GM18870 (cell line): Measurements from ENCODE around the gene BCAS1.
"Not testable (repeated sequence)": the region's sequence is repeated elsewhere in the genome, so short reads cannot be mapped to it uniquely, and the experiment has no call there.

Experiments
- ATAC-seq: cut with Tn5 transposase; IDR thresholded peaks from one replicate; pipeline ENCODE4 v1.9.1; 2021; ENCODE audit warnings: moderate library complexity; ENCODE audit not compliant: unreplicated experiment

BCAS1 gene

DNA sequence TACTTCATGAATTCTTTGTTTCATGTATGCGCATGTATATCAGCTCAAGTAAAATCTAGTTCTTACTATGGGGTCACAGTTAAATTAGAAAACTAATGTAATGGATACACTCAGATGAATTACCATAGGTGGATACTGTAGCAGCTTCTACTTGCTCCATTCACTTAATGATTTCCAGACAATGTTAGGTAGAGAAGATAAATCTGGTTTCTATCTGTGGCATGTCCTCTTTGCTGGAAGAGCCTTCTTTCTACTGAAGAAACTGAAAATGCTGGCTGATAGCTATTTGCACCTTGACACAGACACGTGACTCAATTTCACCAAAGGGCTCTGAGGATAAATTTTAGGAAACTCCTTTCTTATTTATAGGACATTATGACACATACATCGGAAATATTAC is 49.5 kb downstream of the BCAS1 start:
- no peak for ATAC-seq

DNA sequence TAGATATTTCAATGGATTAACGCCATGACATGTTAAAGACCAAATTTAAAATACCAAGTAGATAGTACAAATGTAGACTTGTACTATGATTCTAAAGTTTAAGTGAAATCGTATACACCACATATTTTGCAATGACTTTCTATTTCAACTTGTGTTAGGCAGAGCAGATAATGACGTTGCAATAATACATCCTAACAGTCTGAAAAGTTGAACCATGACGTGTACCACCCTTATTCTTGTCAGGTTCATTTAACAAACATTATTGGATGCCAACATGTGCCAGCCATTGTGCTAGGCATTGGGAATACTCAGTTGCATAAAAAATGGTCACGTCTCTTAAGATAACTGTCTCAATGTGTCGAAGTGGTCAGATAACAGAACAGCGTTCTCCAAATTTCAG is 50.0 kb downstream of the BCAS1 start:
- ATAC-seq, result no peak

DNA sequence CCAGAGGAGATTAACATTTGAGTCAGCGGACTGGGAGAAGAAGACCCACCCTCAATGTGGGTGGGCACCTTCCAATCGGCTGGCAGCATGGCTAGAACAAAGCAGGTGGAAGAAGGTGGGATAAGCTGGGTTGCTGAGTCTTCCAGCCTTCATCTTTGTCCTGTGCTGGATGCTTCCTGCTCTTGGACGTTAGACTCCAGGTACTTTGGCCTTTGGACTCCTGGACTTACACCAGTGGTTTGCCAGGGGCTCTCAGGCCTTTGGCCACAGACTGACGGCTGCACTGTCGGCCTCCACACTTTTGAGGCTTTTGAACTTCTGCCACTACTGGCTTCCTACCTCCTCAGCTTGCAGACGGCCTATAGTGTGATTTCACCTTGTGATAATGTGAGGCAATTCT is 50.8 kb downstream of the BCAS1 start:
- no peak for ATAC-seq

DNA sequence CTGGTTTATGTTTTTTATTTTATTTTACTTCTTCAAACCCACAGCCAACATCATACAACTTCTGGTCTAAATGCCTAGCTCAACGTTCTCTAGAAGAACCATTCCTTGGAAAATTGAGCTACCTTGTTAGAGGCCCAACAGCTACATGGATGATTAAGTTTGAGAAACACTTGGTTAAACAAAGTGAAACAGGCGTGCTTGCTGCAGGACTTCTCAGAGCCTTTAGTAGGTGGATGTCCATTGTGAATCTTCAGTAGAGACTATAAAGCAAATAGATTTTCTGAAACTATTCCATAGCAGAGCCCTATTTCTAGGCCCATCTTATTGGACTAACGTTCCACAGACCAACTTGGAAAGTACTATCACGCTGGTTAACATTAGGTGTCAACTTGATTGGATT is 51.3 kb downstream of the BCAS1 start:
- no peak for ATAC-seq

DNA sequence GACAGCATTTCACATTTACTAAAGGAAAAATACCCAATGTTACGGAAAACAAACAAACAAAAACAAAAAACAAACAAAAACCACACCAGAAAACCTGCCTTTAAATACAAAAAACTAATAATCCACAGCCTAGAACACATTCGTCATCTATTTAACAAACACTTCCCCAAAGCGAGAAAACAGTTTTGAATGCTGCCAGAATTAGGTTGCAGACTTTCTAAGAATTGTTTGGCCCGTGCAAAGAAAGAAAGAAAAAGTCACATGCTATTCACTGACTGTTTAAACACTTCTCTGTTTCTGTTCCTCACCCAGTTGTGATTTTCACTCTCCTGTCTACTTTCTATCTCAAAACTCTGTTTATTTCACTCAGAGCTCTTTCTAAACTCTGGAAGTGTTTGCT is 52.5 kb downstream of the BCAS1 start:
- ATAC-seq, result peak; percentile 86

DNA sequence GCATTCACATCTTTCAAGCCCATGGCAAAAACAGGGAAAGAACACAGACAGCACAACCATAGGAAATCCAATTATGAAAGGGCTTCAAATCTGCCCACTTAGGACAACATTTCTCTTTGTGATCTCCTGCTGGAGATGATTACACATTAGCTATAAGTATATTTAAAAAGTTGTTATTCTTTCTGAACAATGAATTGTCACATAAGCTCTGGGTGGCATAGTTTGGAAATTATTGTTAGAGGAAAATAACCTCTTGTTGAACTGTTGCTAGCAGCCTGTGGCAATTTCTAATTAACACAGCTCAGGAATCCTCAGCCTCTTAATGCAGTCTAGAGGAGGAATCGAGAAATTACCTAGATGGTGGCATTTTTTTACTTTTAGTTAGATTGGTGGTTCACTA is 54.9 kb downstream of the BCAS1 start:
- ATAC-seq, result no peak

DNA sequence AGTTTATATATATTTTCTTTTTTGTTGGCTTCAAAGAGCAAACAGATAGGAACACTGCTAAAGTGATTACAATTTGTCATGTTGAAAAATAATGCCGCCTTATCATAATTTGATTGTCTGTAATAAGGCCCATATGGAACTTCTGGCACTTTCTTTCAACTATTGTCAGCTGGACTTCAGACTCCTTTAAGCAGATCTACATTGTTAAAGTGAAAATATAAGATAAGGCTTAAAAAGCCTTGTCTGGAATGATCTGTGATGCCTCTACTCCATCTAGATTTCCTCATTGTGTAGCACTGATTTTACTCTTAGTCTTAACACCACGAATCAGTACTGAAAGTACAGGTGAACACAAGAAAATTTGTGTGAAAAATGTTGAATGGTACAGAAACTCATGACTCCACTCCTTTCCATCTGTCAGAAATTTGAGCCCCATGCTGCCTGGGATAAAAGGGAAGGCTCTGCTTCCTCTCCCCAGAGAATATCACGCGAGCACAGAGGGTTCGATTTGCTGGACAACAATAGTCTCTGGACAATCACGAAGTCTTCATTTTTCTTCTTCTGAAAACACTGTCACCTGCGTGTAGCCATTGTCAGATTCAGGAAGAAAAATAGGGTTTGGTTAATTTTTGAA is 56.0 kb downstream of the BCAS1 start:
- no peak for ATAC-seq

DNA sequence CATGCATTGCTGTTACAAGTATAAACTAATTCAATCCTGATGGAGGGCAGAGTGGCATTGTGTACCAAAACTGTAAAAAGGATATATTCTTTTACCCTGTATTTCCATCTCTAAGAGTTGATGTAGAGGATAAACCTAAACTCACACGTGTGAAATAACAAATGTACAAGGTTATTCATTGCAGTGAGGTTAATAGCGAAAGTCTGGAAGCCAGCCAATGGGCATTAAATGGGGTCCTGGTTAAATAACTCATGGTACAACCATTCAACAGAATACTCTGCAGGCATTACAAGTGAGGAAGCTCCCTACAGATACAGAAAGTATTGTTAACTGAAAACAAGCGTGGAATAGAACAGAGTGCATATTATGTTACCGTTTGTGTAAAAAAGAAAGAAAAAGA is 56.9 kb downstream of the BCAS1 start:
- ATAC-seq, result no peak

DNA sequence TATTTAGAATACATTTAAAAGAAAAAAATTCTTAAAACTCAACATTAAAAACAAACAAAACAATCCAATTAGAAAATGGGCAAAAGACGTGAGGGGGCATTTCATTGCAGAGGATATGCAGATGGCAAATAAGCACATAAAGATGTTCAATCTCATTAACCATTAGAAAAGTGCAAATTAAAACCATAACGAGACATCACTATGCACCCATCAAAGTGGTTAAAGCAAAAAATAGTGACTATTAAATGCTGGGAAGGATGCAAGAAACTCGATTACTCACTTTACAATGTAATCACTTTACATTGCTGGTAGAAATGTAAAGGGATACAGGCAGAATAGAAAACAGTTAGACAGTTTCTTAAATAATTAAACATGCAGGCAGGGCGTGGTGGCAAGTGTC is 59.0 kb downstream of the BCAS1 start:
- no peak for ATAC-seq

DNA sequence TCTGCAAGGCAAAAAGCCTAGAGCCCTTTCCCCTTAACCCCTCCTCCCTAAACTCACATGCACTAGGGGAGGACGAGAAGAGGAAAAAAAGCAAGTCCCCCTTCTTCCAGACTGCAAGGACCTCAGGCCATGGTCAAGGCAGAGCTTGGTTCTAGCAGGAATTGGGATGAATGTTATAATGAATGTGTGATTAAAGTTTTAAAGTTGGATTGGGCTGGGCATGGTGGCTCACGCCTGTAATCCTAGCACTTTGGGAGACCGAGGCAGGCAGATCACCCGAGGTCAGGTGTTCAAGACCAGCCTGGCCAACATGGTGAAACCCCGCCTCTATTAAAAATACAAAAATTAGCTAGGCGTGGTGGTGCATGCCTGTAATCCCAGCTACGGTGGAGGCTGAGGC is 64.2 kb downstream of the BCAS1 start:
- not testable (repeated sequence) for ATAC-seq

DNA sequence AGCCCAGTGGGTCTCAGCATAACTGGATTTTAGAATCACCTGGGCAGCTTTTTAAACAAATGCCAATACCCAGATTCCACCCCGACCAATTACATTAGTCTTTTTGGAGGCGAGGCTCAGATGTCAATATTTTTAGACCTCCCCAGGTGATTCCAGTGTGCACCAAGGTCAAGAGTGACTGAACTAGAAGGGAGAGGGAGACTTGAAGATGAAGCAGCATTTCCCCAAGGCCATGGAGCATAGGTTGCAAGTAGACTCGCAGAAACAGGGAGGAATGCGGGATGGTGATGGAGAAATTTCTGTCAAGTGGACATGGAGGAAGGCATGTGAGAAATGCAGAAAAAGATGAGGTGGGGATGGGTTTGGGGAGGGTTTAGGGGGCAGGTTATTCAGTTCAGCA is 64.9 kb downstream of the BCAS1 start:
- no peak for ATAC-seq

DNA sequence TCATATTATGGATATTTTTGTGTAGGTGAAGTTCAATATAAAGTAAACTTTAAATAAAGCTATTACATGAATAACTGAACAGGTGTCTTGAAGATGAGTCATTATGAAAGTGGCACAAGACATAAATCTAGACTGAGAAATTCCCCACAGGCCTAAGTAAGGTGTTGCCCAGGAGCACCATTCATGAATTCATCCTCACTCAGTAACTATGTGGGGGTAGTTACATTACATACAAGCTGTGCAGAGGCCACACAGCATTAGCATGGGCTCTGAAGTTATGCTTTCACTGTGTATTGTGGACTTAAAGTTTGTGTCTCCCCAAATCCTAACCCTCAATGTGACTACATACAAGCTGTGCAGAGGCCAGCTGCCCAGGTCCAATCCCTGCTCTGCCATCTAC is 65.9 kb downstream of the BCAS1 start:
- ATAC-seq, result peak; percentile 99

DNA sequence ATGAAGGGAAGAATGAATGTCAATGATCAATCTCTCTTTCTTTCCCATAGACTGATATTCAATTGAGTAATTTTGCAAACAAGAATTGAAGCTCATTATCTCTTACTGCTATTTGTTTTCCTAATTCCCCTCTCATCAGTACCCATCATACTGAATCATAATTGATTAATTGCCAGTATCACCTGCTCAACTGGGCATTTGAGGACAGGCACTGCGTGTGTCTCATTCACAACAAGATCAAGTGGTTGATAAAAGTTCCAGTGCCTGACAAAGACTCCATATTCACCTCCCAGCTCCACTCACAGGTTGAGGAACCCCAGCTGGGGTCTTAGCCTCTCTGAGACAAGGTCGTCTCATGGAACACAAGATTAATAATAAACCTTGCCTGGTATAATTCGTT is 67.7 kb downstream of the BCAS1 start:
- no peak for ATAC-seq

DNA sequence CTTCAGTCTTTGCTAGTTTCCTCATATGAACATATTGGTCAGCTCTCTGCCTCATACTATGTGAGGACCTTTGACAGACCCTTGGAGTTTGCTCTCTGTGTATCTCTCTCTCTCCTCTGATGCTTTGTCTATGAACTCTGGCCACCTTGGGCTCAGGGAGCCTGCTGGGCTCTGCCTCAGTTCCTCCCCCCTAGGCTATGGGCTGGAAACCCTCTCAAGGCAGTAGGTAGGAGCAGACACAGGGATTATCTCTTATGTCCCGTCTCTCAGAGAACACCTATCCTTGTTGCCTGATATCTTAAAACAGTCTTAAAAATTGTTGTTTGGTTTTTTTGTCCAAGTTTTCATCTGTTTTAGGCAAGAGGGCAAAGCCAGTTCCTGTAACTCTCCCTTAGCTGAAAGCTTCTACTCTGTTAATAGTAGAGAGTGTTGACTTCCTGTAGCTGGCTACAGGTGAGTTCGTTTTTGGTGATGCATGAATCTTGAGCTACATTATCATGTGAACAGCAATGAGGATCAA is 68.3 kb downstream of the BCAS1 start:
- no peak for ATAC-seq

DNA sequence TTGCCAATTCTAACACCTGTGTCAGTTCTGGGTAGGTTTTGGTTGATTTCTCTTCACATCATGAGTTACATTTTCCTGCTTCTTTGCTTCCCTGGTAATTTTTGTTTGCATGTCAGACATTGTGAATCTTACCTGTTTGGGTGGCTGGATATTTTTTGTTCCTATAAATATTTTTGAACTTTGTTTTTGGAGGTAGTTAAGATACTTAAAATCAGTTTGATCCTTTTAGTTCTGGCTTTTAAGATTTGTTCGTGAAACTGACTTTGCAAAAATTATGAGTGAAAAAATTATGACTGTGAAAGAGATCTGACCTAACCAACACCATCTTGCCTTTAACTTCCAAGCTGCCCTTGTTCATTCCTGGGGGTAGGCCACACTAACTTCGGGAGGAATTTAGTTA is 69.5 kb downstream of the BCAS1 start:
- ATAC-seq, result no peak

DNA sequence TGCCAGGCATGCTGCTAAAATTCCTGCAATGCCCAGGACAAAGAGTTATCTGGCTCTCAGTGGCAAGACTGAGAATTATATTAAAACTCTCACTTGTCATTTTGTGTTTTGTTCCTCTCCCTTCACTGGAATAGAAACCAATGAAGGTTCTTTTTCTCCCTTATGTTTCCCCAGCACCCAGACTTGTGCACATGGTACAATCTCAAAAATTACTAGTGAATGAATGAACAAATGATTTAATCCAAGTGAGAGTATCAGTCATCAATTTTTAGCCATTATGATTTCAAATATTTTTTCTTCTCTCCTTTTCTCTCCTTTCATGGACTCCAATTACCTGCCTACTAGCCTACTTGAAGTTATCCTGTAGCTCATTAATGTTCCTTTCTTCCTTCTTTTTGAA is 70.1 kb downstream of the BCAS1 start:
- no peak for ATAC-seq

DNA sequence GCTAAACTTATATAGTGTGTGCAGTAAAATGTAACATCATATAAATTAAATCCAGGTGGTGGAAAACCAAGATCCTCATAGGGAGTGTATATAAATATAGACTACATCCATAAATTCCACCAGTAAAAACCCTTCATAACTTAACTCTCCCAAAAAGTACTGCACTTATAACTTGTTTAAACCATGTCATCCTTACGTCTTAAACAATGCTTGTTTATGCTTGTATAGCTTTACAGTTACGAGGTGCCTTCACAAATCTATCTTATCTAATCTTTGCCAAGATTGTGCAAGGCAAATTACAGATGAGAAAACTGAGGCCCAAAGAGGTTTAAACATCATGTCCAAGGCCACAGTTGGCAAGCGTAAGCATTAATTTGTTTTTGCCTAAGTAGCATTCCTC is 71.3 kb downstream of the BCAS1 start:
- ATAC-seq, result no peak

DNA sequence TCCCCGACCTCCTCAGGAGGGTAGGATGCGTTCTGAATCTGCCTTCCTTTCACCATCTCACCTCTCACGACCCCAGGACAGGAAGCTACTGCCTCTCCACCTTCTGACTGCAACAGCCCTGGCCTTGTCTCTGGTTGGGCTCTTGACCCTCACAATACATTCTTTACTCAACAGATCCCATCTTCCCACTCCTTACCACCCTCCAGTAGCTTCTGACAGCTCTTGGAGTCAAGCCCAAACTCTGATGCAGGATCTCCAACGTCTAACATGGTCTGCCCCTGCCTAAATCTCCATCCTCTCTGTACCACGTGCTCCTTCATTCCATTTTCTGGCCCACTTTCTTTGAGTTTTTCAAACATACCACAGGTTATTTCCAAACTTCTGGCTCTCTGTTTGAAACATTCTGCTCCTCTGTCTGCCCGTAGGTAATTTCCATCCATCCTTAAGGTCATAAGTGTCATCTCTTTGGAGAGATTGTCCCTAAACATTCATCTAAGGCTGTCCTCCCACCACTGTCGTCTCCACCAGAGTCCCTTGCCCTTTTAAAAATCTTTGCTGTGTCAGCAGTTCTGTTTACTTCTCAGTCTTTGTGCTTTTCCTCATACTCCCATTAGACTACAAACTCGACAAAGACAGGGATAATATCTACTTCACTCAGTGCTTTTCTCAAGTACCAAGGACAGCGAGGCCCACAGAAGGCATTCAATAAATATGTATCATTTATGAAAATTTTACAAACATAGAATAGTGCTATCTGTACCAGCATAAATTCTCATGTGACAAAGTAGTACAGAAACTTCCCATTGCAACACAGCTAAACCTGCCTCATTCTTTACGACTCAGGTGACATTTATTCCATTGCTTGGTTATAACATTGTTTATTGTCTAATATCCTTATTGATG is 73.6 kb downstream of the BCAS1 start:
- ATAC-seq, result no peak

DNA sequence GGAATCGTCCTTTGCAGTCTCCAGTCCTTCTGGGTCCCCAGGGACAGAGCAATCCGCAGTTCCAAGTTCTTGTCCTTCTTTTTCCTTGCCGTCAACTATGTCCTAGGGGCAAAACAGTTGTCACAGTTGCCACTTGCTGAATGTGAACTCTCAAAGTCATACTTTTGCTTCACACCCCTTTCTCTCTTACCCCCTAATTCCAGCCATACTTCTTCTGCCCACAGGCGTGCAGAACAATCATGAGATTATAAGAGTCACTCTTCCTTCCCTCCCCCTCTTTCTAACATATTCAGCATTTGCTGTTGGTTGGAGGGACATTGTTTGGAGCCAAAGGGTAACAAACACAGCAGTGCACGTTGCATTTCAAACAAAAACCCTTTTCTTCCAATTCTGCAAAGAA is 74.4 kb downstream of the BCAS1 start:
- no peak for ATAC-seq

DNA sequence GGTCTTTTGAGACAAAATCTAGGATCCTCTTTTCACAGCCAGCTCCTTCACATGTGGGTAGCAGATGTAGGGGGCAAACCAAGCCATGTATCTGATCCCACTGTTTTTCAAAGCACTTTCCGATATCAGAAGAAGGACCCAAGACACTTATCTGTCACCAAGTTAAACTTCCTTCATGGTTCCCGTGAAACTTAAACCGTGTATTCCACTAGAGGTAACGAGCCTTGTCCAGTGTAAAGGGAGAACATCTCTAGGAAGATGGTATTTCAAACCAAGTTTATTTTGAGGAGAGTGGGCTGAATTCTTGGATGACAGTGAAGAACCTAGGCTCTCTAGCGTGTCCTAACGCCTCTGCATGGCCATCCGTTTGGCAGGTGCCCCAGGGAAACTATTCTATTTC is 76.3 kb downstream of the BCAS1 start:
- ATAC-seq, result no peak

DNA sequence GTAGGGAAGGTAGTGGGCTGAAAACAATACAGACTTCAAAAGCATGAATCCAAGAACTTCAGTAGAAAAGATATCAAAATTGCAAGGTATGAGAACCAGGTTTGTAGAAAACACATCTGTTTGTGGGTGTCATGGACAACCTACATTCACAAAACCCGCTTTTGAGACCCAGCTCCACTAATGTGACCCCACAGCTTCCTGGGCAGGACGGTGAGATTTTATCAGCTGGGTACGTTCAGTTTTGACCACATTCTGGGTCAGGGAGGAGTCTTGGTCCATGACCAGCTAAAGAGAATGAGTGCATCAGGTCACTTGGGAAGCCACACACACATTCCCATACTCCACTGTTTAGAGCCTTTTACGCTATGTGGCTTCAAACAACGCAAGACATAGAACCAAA is 77.1 kb downstream of the BCAS1 start:
- no peak for ATAC-seq

DNA sequence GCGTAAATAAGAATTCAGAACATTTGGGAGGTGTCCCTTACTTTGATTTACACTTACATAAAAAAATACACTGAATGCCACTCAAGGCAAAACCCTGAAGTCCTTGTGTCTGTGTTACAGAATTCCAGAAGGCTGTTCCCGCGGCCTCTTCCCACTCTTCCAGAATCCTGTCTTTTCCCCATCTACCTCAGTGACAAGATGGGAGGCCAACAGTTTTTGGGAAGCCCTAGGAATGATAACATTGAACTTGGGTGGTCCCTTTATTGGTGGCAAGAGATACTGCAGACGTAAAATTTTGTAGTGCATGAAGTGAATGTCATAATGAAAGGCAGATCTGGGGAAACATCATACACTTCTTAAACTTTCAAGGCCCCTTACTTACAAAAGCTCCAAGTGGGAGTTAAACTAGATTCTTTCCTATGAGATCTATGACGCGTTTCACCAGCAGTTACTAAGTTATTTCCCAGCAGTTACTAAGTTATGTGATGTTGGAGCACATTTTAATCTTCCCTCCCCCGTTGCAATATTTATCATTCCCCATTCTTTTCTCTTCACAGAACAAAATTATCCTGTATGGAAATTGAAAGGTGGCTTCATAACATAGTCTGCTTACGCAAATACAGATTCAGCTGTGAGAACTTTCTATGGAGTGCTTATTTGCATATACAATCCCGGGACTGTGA is 79.5 kb downstream of the BCAS1 start:
- ATAC-seq, result no peak
